Keratinocyte (primary cell): Measurements from ENCODE around the gene BOD1L1.

ENCODE experiments used
- CTCF ChIP-seq, 3 experiments: IDR thresholded peaks in 1 of 3; conservative IDR thresholded peaks in 1 of 3; optimal IDR thresholded peaks in 1 of 3; 2 replicates in 2 of 3; 3 replicates in 1 of 3; pipeline versions ENCODE3 to v1.5.1; 2011; ENCODE audit warnings: low read length in 3 of 3, mild to moderate bottlenecking in 3 of 3, moderate library complexity in 2 of 3, control low read depth in 1 of 3, inconsistent platforms in 1 of 3; ENCODE audit not compliant: insufficient read depth in 2 of 3; ENCODE audit errors: extremely low read depth in 1 of 3
- EZH2 ChIP-seq: IDR thresholded peaks from one replicate; pipeline ENCODE4 v1.6.1; 2012; ENCODE audit warnings: inconsistent platforms, mild to moderate bottlenecking, low read length, moderate library complexity

GRCh38 chr4:13544606-13545393, 82.7 kb downstream of the BOD1L1 start:
- no peak for TF ChIP-seq EZH2
- no peak for TF ChIP-seq CTCF (optimal IDR thresholded peaks at IDR 0.05 in 1 of 3, IDR thresholded peaks at IDR 0.05 in 1 of 3, conservative IDR thresholded peaks at IDR 0.05 in 1 of 3; ENCODE audit: extremely low read depth in 1 of 3, insufficient read depth in 2 of 3, low read length in 3 of 3)
